Measurements from ENCODE around the gene CACNA1H. TPM values are rescaled to one million over a fixed set of nuclear protein-coding genes. Genes with fewer than 3 reads are reported as not detected.

CACNA1H gene
- total and polyA plus RNA-seq, 2 of the 8 experiments (the other 6 are each of a cell fraction or from before 2014, with no cell fraction given): 14.0 to 28.7 TPM

GRCh38 chr16:1221628-1222552 is 69.0 kb downstream of the CACNA1H start (continued):
- TF ChIP-seq CHD7 (IDR thresholded peaks at IDR 0.05; ENCODE audit: insufficient replicate concordance, low read length) (no peak), SAP30 (IDR thresholded peaks at IDR 0.05; ENCODE audit: insufficient read depth, insufficient replicate concordance, low read length) (no peak)
